BLaER1 treated with 17β-estradiol and CSF1 and Interleukin-3, amounts not matched to agents 10 nM and 100 nM (cell line): ENCODE data around the gene TUFT1.

ENCODE experiments used
- H3K27ac ChIP-seq, 11 experiments: shearing (Covaris generic); formaldehyde crosslinking; 2 replicates each; pipeline ENCODE4 v1.8.1; 2022
- H3K27me3 ChIP-seq, 11 experiments: shearing (Covaris generic); formaldehyde crosslinking; 2 replicates each; pipeline ENCODE4 v1.8.1; 2022
- H3K36me3 ChIP-seq, 11 experiments: shearing (Covaris generic); formaldehyde crosslinking; 2 replicates each; pipeline ENCODE4 v1.8.1; 2022
- H3K4me1 ChIP-seq, 10 experiments: shearing (Covaris generic); formaldehyde crosslinking; 2 replicates each; pipeline ENCODE4 v1.8.1; 2022
- H3K4me2 ChIP-seq, 11 experiments: shearing (Covaris generic); formaldehyde crosslinking; 2 replicates each; pipeline ENCODE4 v1.8.1; 2022
- H3K4me3 ChIP-seq, 10 experiments: shearing (Covaris generic); formaldehyde crosslinking; 2 replicates each; pipeline ENCODE4 v1.8.1; 2022
- H3K9ac ChIP-seq, 11 experiments: shearing (Covaris generic); formaldehyde crosslinking; 2 replicates each; pipeline ENCODE4 v1.8.1; 2022
- H3K9me3 ChIP-seq, 11 experiments: shearing (Covaris generic); formaldehyde crosslinking; replicated peaks in 1 of 11; 2 replicates each; pipeline ENCODE4 v1.8.1; 2022
- H4K20me1 ChIP-seq, 11 experiments: shearing (Covaris generic); formaldehyde crosslinking; 2 replicates each; pipeline ENCODE4 v1.8.1; 2022
- Cebpa-rat ChIP-seq, 11 experiments: shearing (Covaris generic); IDR thresholded peaks; 2 replicates each; pipeline ENCODE4 v1.8.1; 2022

Gene TUFT1

DNA sequence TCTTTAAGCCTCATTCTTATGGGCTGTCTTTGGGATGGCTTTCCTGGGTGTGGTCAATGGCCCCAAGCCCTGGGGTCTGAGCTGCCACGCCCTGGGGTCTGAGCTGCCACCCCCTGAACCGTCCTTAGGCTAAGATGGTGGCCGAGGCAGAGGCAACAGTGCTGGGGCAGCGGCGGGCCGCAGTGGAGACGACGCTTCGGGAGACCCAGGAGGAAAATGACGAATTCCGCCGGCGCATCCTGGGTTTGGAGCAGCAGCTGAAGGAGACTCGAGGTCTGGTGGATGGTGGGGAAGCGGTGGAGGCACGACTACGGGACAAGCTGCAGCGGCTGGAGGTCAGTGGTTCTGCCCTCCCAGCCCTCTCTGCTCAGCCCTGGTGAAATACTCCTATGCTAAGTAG is 10.3 kb upstream of the TUFT1 start:
- no peaks in the 10 kb centered on the region; a peak in 1 of 22 replicates for H4K20me1 ChIP-seq
- H3K4me2 ChIP-seq = no peak overlapping the region
- 0 out of 22 replicates have a peak, but pooled peaks cover 0 to 3% (median 0%) of the 10 kb centered on the region in 11 experiments for H3K27me3 ChIP-seq
- no peaks in the 10 kb centered on the region for H3K9me3 ChIP-seq
- H3K9ac ChIP-seq = no peak overlapping the region
- H3K36me3 ChIP-seq = 0 out of 22 replicates have a peak, but pooled peaks cover 0 to 3% (median 0%) of the 10 kb centered on the region in 11 experiments
- H3K4me1 ChIP-seq = peaks cover 0 to 36% (median 28%) of the 10 kb centered on the region in 10 experiments; a peak in 18 of 20 replicates
- no peak overlapping the region for H3K4me3 ChIP-seq
- H3K27ac ChIP-seq = no peak overlapping the region
- no peak for TF ChIP-seq Cebpa-rat (IDR thresholded peaks at IDR 0.05)

DNA sequence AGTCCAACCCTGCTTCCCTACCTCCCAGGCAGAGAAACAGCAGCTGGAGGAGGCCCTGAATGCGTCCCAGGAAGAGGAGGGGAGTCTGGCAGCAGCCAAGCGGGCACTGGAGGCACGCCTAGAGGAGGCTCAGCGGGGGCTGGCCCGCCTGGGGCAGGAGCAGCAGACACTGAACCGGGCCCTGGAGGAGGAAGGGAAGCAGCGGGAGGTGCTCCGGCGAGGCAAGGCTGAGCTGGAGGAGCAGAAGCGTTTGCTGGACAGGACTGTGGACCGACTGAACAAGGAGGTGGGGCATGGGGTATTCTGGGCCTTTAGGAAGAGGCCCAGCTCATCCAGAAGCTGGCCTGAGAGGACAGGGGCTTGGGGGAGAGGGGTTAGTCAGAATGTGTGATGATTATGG is 9.6 kb upstream of the TUFT1 start:
- Histone ChIP-seq H4K20me1 (no peaks in the 10 kb centered on the region), H3K27me3 (no peaks in the 10 kb centered on the region), H3K27ac (no peak overlapping the region), H3K4me1 (peaks cover 0 to 30% (median 21%) of the 10 kb centered on the region in 10 experiments; a peak in 16 of 20 replicates), H3K4me2 (no peak overlapping the region), H3K36me3 (0 out of 22 replicates have a peak, but pooled peaks cover 0 to 3% (median 0%) of the 10 kb centered on the region in 11 experiments), H3K9ac (no peak overlapping the region), H3K4me3 (no peak overlapping the region), H3K9me3 (no peaks in the 10 kb centered on the region)
- no peak for TF ChIP-seq Cebpa-rat (IDR thresholded peaks at IDR 0.05)

DNA sequence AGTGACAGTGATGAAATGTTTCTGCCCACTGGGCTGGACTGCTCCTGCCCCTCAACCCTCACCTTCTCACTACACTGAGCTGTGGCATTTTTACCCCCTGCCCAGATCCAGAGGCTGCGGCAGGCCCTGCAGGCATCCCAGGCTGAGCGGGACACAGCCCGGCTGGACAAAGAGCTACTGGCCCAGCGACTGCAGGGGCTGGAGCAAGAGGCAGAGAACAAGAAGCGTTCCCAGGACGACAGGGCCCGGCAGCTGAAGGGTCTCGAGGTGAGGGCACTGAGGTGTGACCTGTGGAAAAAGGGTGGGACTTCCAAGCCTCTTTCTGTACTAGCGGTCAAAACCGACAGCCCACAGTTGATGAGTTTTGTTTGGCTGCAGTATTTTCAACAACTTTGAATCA is 6.2 kb upstream of the TUFT1 start:
- H3K4me1 ChIP-seq = peaks cover 0 to 18% (median 14%) of the 10 kb centered on the region in 10 experiments; a peak in 16 of 20 replicates
- H3K36me3 ChIP-seq = peaks cover 0 to 15% (median 0%) of the 10 kb centered on the region in 11 experiments; a peak in 3 of 22 replicates
- H3K9ac ChIP-seq = 0 out of 22 replicates have a peak overlapping the region, but pooled peaks of 1 of the 11 experiments have one; percentile 34
- no peak overlapping the region for H3K4me3 ChIP-seq
- no peaks in the 10 kb centered on the region for H3K9me3 ChIP-seq
- no peaks in the 10 kb centered on the region for H3K27me3 ChIP-seq
- no peak overlapping the region for H3K27ac ChIP-seq
- H4K20me1 ChIP-seq = no peaks in the 10 kb centered on the region
- peak overlapping the region in 8 of 11 experiments; percentile 47 to 76 (median 66); a peak in 17 of 22 replicates for H3K4me2 ChIP-seq
- TF ChIP-seq Cebpa-rat (IDR thresholded peaks at IDR 0.05) = no peak

DNA sequence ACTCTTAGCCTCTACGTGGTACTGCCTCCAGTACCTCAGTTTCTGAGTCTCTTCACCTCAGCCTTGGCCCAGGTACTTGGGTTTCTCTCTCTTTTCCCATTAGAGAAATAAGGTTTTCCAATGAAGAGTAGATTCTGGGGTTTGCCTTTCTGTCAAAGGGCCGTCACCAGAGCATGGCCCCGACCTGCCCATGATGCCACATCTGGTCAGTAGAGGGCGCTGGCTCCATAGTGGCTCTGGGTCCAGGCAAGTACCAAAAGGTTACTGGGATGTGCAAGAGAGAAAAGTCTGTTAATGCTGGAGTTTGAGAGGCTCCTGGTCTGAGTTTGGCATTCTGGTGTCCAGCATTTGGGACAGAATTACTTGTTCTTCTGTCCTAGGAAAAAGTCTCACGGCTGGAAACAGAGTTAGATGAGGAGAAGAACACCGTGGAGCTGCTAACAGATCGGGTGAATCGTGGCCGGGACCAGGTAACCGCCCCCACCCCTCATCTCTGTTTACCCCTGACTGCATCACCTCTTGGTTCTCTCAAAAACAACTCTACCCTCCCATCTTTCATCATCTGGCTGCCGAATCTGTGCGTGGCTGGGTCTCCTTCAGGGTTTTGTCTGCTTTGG is 5.3 kb upstream of the TUFT1 start:
- Histone ChIP-seq H3K27ac (no peak overlapping the region), H3K36me3 (peaks cover 0 to 13% (median 0%) of the 10 kb centered on the region in 11 experiments; a peak in 3 of 22 replicates), H3K9me3 (no peaks in the 10 kb centered on the region), H3K27me3 (peaks cover 0 to 8% (median 4%) of the 10 kb centered on the region in 11 experiments; a peak in 16 of 22 replicates), H4K20me1 (0 out of 22 replicates have a peak, but pooled peaks cover 0 to 3% (median 0%) of the 10 kb centered on the region in 11 experiments), H3K9ac (no peak overlapping the region), H3K4me1 (peaks cover 0 to 24% (median 18%) of the 10 kb centered on the region in 10 experiments; a peak in 17 of 20 replicates), H3K4me3 (no peak overlapping the region), H3K4me2 (peak overlapping the region in 8 of 11 experiments; percentile 47 to 76 (median 66); a peak in 14 of 22 replicates)
- TF ChIP-seq Cebpa-rat (IDR thresholded peaks at IDR 0.05) = no peak

DNA sequence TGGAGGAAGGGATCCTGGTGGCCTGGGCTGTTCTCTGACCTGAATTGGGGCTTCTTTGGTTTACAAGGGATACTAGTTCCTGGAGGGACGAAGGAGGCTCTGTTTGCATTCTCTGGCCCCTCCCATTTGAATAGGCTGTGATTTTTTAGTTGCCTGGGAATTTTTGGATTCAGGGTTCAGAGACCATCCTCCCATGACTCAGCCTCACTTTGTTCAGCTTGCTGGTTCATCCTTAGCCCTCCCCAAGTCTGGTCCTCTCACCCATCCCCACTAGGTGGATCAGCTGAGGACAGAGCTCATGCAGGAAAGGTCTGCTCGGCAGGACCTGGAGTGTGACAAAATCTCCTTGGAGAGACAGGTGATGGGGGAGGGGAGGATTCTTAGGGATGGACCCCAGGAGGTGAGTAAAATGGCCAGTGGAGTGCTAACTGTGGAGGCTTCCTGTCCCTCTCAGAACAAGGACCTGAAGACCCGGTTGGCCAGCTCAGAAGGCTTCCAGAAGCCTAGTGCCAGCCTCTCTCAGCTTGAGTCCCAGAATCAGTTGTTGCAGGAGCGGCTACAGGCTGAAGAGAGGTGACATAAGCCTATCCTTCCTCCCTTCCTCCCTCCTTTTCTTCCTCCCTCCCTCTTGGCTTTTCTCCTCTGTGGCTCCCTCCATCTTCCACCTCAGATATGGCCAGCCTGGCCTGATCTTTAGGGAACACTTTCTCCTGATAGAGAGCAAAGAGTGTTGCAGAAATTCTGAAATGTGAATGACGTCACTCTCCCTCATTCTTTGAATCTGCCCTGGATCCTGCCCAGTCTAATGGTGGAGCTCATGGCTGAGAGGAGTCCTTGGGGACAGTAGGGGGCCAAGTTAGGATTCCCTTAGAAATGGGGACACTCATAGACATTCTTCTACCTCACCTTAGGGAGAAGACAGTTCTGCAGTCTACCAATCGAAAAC is 4.5 kb upstream of the TUFT1 start:
- peaks cover 0 to 6% (median 0%) of the 10 kb centered on the region in 11 experiments; a peak in 2 of 22 replicates for H3K9me3 ChIP-seq
- H3K27me3 ChIP-seq = peaks cover 8 to 16% (median 13%) of the 10 kb centered on the region in 11 experiments
- peaks cover 3 to 32% (median 26%) of the 10 kb centered on the region in 10 experiments for H3K4me1 ChIP-seq
- no peak for TF ChIP-seq Cebpa-rat (IDR thresholded peaks at IDR 0.05)
- no peak overlapping the region for H3K4me3 ChIP-seq
- no peak overlapping the region for H3K4me2 ChIP-seq
- no peak overlapping the region for H3K9ac ChIP-seq
- 0 out of 22 replicates have a peak, but pooled peaks cover 0 to 3% (median 0%) of the 10 kb centered on the region in 11 experiments for H4K20me1 ChIP-seq
- H3K27ac ChIP-seq = no peak overlapping the region
- peaks cover 0 to 11% (median 0%) of the 10 kb centered on the region in 11 experiments; a peak in 3 of 22 replicates for H3K36me3 ChIP-seq

DNA sequence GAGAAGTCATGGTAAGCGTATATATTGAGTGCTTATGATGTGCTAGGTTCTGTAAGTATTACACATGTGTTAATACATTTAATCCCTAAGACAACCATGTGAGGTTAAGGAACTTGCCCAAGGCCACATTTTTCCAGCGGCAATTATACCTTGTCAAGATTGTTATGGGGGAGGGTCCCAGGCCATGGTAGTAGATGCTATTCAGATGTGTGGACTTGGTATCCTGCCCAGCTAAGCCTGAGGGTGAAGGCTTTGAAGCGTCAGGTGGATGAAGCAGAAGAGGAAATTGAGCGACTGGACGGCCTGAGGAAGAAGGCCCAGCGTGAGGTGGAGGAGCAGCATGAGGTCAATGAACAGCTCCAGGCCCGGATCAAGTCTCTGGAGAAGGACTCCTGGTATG is 3.6 kb upstream of the TUFT1 start:
- H3K36me3 ChIP-seq = peaks cover 0 to 11% (median 0%) of the 10 kb centered on the region in 11 experiments; a peak in 3 of 22 replicates
- no peak for TF ChIP-seq Cebpa-rat (IDR thresholded peaks at IDR 0.05)
- peaks cover 12 to 41% (median 32%) of the 10 kb centered on the region in 10 experiments for H3K4me1 ChIP-seq
- no peak overlapping the region for H3K9ac ChIP-seq
- H4K20me1 ChIP-seq = 0 out of 22 replicates have a peak, but pooled peaks cover 0 to 3% (median 0%) of the 10 kb centered on the region in 11 experiments
- no peak overlapping the region for H3K4me2 ChIP-seq
- peaks cover 0 to 11% (median 0%) of the 10 kb centered on the region in 11 experiments; a peak in 2 of 22 replicates for H3K9me3 ChIP-seq
- no peak overlapping the region for H3K4me3 ChIP-seq
- no peak overlapping the region for H3K27ac ChIP-seq
- H3K27me3 ChIP-seq = peaks cover 17 to 25% (median 22%) of the 10 kb centered on the region in 11 experiments

DNA sequence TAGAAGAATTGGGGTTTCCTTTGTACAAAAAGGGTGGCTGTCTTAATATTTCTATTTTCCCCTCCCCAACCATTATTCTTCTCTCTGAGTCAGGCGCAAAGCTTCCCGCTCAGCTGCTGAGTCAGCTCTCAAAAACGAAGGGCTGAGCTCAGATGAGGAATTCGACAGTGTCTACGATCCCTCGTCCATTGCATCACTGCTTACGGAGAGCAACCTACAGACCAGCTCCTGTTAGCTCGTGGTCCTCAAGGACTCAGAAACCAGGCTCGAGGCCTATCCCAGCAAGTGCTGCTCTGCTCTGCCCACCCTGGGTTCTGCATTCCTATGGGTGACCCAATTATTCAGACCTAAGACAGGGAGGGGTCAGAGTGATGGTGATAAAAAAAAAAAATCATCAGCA is 3.0 kb upstream of the TUFT1 start:
- Histone ChIP-seq H3K4me3 (no peak overlapping the region), H3K27ac (no peak overlapping the region), H3K9ac (no peak overlapping the region), H3K36me3 (peaks cover 0 to 11% (median 0%) of the 10 kb centered on the region in 11 experiments; a peak in 3 of 22 replicates), H3K4me2 (no peak overlapping the region), H4K20me1 (0 out of 22 replicates have a peak, but pooled peaks cover 0 to 3% (median 0%) of the 10 kb centered on the region in 11 experiments), H3K27me3 (peaks cover 23 to 31% (median 28%) of the 10 kb centered on the region in 11 experiments), H3K4me1 (peaks cover 12 to 41% (median 32%) of the 10 kb centered on the region in 10 experiments), H3K9me3 (peaks cover 0 to 11% (median 0%) of the 10 kb centered on the region in 11 experiments; a peak in 2 of 22 replicates)
- TF ChIP-seq Cebpa-rat (IDR thresholded peaks at IDR 0.05) = no peak

DNA sequence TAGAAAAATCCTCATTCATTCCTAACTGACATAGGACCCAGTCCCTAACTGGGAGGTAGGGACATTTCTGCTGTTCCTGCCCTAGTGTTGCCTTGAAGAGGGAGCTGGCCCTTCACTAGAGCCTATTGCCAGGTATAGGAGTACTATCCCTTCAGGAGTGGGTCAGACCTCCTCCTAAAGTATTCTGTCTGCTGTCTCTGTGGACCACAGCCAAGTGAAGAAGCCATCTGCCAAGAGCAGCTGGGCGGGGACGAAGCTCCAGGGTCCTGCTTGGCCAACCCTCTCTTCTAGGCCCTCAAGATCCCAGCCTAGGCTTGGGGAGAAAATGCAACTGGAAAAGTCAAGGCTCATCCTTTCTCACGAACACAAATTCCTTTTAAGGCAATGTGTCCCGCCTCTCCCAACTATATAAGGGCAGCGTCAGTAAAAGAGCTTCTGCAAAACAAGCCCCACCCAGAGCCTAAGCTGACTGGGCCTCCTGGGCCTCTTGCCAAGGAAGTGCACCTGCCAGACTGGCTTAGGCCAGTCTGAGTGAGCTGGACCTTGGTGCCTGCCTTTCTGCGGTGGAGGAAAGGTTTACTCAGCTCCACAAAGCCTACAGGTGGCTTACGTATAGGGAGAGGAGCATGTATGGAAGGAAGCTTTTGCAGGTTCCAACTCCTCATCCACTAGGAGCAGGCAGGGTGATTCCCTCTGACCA is 638 bp upstream of the TUFT1 start:
- Histone ChIP-seq H3K4me3 (peak overlapping the region in 7 of 10 experiments; percentile 60 to 72 (median 63); a peak in 12 of 20 replicates), H3K9me3 (peaks cover 0 to 11% (median 0%) of the 10 kb centered on the region in 11 experiments; a peak in 2 of 22 replicates), H3K36me3 (peaks cover 0 to 11% (median 0%) of the 10 kb centered on the region in 11 experiments; a peak in 3 of 22 replicates), H3K4me2 (peak overlapping the region; percentile 76 to 98 (median 91)), H3K9ac (0 out of 22 replicates have a peak overlapping the region, but pooled peaks of 1 of the 11 experiments have one; percentile 69), H4K20me1 (0 out of 22 replicates have a peak, but pooled peaks cover 0 to 3% (median 0%) of the 10 kb centered on the region in 11 experiments), H3K27ac (no peak overlapping the region), H3K27me3 (peaks cover 26 to 37% (median 34%) of the 10 kb centered on the region in 11 experiments), H3K4me1 (peaks cover 12 to 28% (median 21%) of the 10 kb centered on the region in 10 experiments)
- no peak for TF ChIP-seq Cebpa-rat (IDR thresholded peaks at IDR 0.05)
